Measurements from ENCODE around the gene TP53I11.
A peak's percentile ranks its signal among the peaks of the same experiment; 100 is the strongest.

The TP53I11 gene

DNA sequence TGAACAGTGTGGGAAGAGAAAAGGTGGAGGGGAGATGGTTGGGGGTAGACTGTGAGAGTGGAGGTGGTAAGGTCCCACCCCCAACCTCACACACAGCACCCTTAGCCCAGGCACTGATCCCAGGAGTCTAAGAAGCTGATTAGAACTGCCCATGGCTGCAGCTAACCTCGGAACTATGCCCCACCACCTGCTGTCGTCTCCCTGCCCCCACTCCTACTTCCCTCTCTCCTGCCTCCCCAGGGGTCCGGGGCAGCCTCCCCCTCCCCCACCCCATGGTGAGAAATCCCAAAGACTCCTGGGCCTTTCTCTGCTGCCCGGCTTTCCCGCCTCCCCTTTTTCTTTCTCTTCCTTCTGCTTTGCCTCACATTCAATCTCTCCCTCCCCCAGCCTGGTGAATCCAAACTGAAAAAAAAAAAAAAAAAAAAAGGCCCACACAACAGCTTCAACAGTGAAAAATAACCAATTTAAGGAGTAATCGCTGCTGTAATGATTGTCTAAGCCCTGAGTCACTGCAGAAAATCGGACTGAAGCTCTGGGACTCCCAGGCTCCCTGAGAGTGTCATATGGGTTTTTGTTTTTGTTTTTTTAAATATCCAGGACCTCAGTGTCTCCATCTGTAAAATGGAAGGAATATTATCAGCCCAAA lies 9.6 kb upstream of the TP53I11 start:
- Histone ChIP-seq H4K8ac (ENCODE audit: low read depth, low read length) (no peak overlapping the region), H2BK120ac (ENCODE audit: insufficient read depth, low read length, poor library complexity) (no peak overlapping the region), H3K4me2 (ENCODE audit: low read length) (no peak overlapping the region), H2AK5ac (ENCODE audit: low read length) (no peak overlapping the region), H3K4me3 (ENCODE audit: low read depth, low read length) (no peak overlapping the region), H3K18ac (ENCODE audit: low read length) (no peak overlapping the region), H2BK5ac (ENCODE audit: low read depth, low read length, poor library complexity) (no peak overlapping the region), H3K79me1 (ENCODE audit: low read length) (no peaks in the 10 kb centered on the region), H3K4ac (ENCODE audit: low read depth, low read length) (no peak overlapping the region), H3K79me2 (ENCODE audit: control insufficient read depth, insufficient read depth, low read length, poor library complexity) (no peaks in the 10 kb centered on the region), H3K4me1 (ENCODE audit: control insufficient read depth in 1 of 2, insufficient read depth in 2 of 2, low read length in 2 of 2) (peaks cover 4 to 7% of the 10 kb centered on the region in 2 experiments), H2BK12ac (ENCODE audit: low read length) (no peak overlapping the region), H3K9me3 (ENCODE audit: insufficient read depth, low read depth, low read length) (no peaks in the 10 kb centered on the region), H4K91ac (ENCODE audit: low read depth, low read length) (no peak overlapping the region), H3K14ac (ENCODE audit: low read length) (no peak overlapping the region), H3K9ac (ENCODE audit: low read length) (no peak overlapping the region), H2AFZ (ENCODE audit: insufficient read depth, low read length, poor library complexity) (no peak overlapping the region), H3K36me3 (ENCODE audit: control insufficient read depth in 1 of 2, insufficient read depth in 2 of 2, low read length in 2 of 2) (no peaks in the 10 kb centered on the region), H3K27me3 (ENCODE audit: insufficient read depth, low read length) (peaks cover 5% of the 10 kb centered on the region), H3K27ac (ENCODE audit: low read depth, low read length) (no peak overlapping the region), H4K12ac (ENCODE audit: low read depth, low read length) (no peak overlapping the region), H3K23ac (ENCODE audit: low read length) (no peak overlapping the region)
- no peak for DNase-seq
- no CpG with 5 or more reads among the region's 7 CpGs for WGBS (ENCODE audit: extremely low coverage, insufficient coverage, insufficient read length)

GRCh38 chr11:44959064-44959463 lies 8.4 kb upstream of the TP53I11 start:
- no peak overlapping the region for H3K9ac ChIP-seq (ENCODE audit: low read length)
- no peak overlapping the region for H4K8ac ChIP-seq (ENCODE audit: low read depth, low read length)
- no CpG with 5 or more reads among the region's 3 CpGs for WGBS (ENCODE audit: extremely low coverage, insufficient coverage, insufficient read length)
- H2AK5ac ChIP-seq (ENCODE audit: low read length): no peak overlapping the region
- no peak overlapping the region for H2BK5ac ChIP-seq (ENCODE audit: low read depth, low read length, poor library complexity)
- DNase-seq: no peak
- no peak overlapping the region for H2AFZ ChIP-seq (ENCODE audit: insufficient read depth, low read length, poor library complexity)
- peaks cover 12 to 17% of the 10 kb centered on the region in 2 experiments for H3K4me1 ChIP-seq (ENCODE audit: control insufficient read depth in 1 of 2, insufficient read depth in 2 of 2, low read length in 2 of 2)
- no peak overlapping the region for H3K4me2 ChIP-seq (ENCODE audit: low read length)
- no peaks in the 10 kb centered on the region for H3K36me3 ChIP-seq (ENCODE audit: control insufficient read depth in 1 of 2, insufficient read depth in 2 of 2, low read length in 2 of 2)
- no peak overlapping the region for H4K12ac ChIP-seq (ENCODE audit: low read depth, low read length)
- no peaks in the 10 kb centered on the region for H3K9me3 ChIP-seq (ENCODE audit: insufficient read depth, low read depth, low read length)
- H4K91ac ChIP-seq (ENCODE audit: low read depth, low read length): no peak overlapping the region
- H3K14ac ChIP-seq (ENCODE audit: low read length): no peak overlapping the region
- H3K27me3 ChIP-seq (ENCODE audit: insufficient read depth, low read length): peaks cover 5% of the 10 kb centered on the region
- H3K4ac ChIP-seq (ENCODE audit: low read depth, low read length): no peak overlapping the region
- no peak overlapping the region for H3K23ac ChIP-seq (ENCODE audit: low read length)
- no peak overlapping the region for H3K4me3 ChIP-seq (ENCODE audit: low read depth, low read length)
- no peaks in the 10 kb centered on the region for H3K79me2 ChIP-seq (ENCODE audit: control insufficient read depth, insufficient read depth, low read length, poor library complexity)
- H3K18ac ChIP-seq (ENCODE audit: low read length): no peak overlapping the region
- peaks cover 2% of the 10 kb centered on the region for H3K79me1 ChIP-seq (ENCODE audit: low read length)
- no peak overlapping the region for H2BK120ac ChIP-seq (ENCODE audit: insufficient read depth, low read length, poor library complexity)
- no peak overlapping the region for H3K27ac ChIP-seq (ENCODE audit: low read depth, low read length)
- H2BK12ac ChIP-seq (ENCODE audit: low read length): no peak overlapping the region

DNA sequence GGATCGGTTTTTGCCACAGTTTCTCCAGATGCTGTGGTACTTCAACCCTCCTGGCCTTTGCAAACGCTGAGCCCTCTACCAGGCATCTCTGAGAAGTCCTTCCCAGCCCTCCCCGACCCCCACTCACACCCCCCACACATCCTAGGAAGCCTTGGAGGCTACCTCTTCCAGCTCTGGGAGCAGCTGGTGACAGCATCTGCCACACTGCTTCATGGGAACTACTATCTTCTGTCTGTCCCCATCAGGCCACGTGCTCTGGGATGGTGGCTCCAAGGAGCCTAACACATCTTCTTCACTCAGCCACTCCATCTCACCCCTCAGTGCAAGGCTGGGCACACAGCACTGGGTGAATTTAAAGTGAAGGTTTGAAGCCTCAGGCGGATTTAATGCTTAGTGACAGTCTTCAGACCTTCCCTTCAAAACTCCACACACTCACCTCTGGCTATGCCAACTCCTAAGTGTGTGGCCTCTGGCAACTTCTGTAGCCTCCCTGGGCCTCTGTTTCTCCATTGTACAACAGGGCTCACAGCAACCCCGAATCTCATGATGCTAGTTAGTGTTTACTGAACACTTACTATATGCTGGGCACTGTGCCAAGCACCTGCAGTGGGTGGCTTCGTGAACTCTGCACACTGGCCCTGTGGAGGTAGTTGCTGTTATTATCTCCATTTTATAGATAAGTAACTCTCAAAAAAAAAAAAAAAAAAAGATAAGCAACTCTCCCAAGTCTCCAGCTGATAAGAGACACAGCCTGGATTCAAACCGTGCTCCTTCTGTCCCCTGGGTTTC lies 7.3 kb upstream of the TP53I11 start:
- H3K4me3 ChIP-seq (ENCODE audit: low read depth, low read length): peak overlapping the region; percentile 34
- H3K23ac ChIP-seq (ENCODE audit: low read length): no peak overlapping the region
- no peaks in the 10 kb centered on the region for H3K79me2 ChIP-seq (ENCODE audit: control insufficient read depth, insufficient read depth, low read length, poor library complexity)
- no peak overlapping the region for H3K9ac ChIP-seq (ENCODE audit: low read length)
- H4K12ac ChIP-seq (ENCODE audit: low read depth, low read length): no peak overlapping the region
- WGBS (ENCODE audit: extremely low coverage, insufficient coverage, insufficient read length): no CpG with 5 or more reads among the region's 8 CpGs
- peaks cover 2% of the 10 kb centered on the region for H3K79me1 ChIP-seq (ENCODE audit: low read length)
- H3K4me1 ChIP-seq (ENCODE audit: control insufficient read depth in 1 of 2, insufficient read depth in 2 of 2, low read length in 2 of 2): peaks cover 14 to 18% of the 10 kb centered on the region in 2 experiments
- no peak overlapping the region for H2BK5ac ChIP-seq (ENCODE audit: low read depth, low read length, poor library complexity)
- H3K14ac ChIP-seq (ENCODE audit: low read length): no peak overlapping the region
- no peak overlapping the region for H2AK5ac ChIP-seq (ENCODE audit: low read length)
- no peak overlapping the region for H4K91ac ChIP-seq (ENCODE audit: low read depth, low read length)
- no peak overlapping the region for H2BK12ac ChIP-seq (ENCODE audit: low read length)
- H2BK120ac ChIP-seq (ENCODE audit: insufficient read depth, low read length, poor library complexity): no peak overlapping the region
- H3K4ac ChIP-seq (ENCODE audit: low read depth, low read length): no peak overlapping the region
- no peak overlapping the region for H3K18ac ChIP-seq (ENCODE audit: low read length)
- no peak overlapping the region for H4K8ac ChIP-seq (ENCODE audit: low read depth, low read length)
- H3K36me3 ChIP-seq (ENCODE audit: control insufficient read depth in 1 of 2, insufficient read depth in 2 of 2, low read length in 2 of 2): no peaks in the 10 kb centered on the region
- no peaks in the 10 kb centered on the region for H3K9me3 ChIP-seq (ENCODE audit: insufficient read depth, low read depth, low read length)
- DNase-seq: no peak
- no peak overlapping the region for H3K27ac ChIP-seq (ENCODE audit: low read depth, low read length)
- H2AFZ ChIP-seq (ENCODE audit: insufficient read depth, low read length, poor library complexity): no peak overlapping the region
- no peak overlapping the region for H3K4me2 ChIP-seq (ENCODE audit: low read length)
- H3K27me3 ChIP-seq (ENCODE audit: insufficient read depth, low read length): peaks cover 5% of the 10 kb centered on the region

DNA sequence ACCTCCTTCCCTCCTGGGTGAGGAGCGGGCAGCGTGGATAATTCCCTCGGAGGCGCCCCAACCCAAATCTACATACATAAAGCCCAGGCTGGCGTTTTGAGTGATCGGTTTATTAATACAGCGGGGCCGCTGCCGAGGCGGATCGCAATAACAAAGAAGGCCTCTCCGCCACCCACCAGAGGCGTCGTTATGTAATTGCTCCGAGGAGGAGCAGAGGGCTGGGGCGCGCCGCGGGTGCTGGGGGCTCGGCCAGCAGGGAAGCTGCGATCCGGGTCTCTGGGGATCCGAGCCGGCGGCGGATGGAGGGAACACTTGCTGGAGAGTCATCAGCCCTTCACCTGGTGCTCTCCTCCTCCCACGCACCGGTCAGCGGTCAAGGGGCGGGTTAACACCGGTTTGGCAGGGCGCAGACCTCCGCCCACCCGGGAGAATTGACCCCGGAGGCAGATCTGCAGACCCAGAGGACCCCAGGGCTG lies 6.4 kb upstream of the TP53I11 start:
- Histone ChIP-seq H3K18ac (ENCODE audit: low read length) (no peak overlapping the region), H3K36me3 (ENCODE audit: control insufficient read depth in 1 of 2, insufficient read depth in 2 of 2, low read length in 2 of 2) (no peaks in the 10 kb centered on the region), H3K14ac (ENCODE audit: low read length) (no peak overlapping the region), H2AK5ac (ENCODE audit: low read length) (no peak overlapping the region), H3K9ac (ENCODE audit: low read length) (no peak overlapping the region), H3K27me3 (ENCODE audit: insufficient read depth, low read length) (peaks cover 5% of the 10 kb centered on the region), H3K79me2 (ENCODE audit: control insufficient read depth, insufficient read depth, low read length, poor library complexity) (no peaks in the 10 kb centered on the region), H4K8ac (ENCODE audit: low read depth, low read length) (no peak overlapping the region), H2AFZ (ENCODE audit: insufficient read depth, low read length, poor library complexity) (no peak overlapping the region), H2BK120ac (ENCODE audit: insufficient read depth, low read length, poor library complexity) (no peak overlapping the region), H2BK12ac (ENCODE audit: low read length) (no peak overlapping the region), H3K9me3 (ENCODE audit: insufficient read depth, low read depth, low read length) (no peaks in the 10 kb centered on the region), H3K4me3 (ENCODE audit: low read depth, low read length) (no peak overlapping the region), H4K12ac (ENCODE audit: low read depth, low read length) (no peak overlapping the region), H3K4me1 (ENCODE audit: control insufficient read depth in 1 of 2, insufficient read depth in 2 of 2, low read length in 2 of 2) (peaks cover 19% of the 10 kb centered on the region in 2 experiments), H2BK5ac (ENCODE audit: low read depth, low read length, poor library complexity) (no peak overlapping the region), H3K79me1 (ENCODE audit: low read length) (peaks cover 2% of the 10 kb centered on the region), H3K23ac (ENCODE audit: low read length) (no peak overlapping the region), H3K4ac (ENCODE audit: low read depth, low read length) (no peak overlapping the region), H3K27ac (ENCODE audit: low read depth, low read length) (no peak overlapping the region), H4K91ac (ENCODE audit: low read depth, low read length) (no peak overlapping the region), H3K4me2 (ENCODE audit: low read length) (peak overlapping the region; percentile 44)
- DNase-seq: no peak
- no CpG with 5 or more reads among the region's 35 CpGs for WGBS (ENCODE audit: extremely low coverage, insufficient coverage, insufficient read length)
